IPS DF 6.9 (cell line): Measurements from ENCODE around the gene TMED10.

ENCODE experiments used
- DNase-seq: peaks from one replicate; pipeline ENCODE4 v3.0.0-alpha.2; 2013; ENCODE audit warnings: low read depth, low spot score
- H3K27ac ChIP-seq: one replicate; pipeline ENCODE4 v1.5.1; 2013; ENCODE audit warnings: low read length, control low read depth
- H3K27me3 ChIP-seq: 2 replicates; pipeline ENCODE4 v1.6.1; 2013; ENCODE audit warnings: mild to moderate bottlenecking, low read length; ENCODE audit not compliant: control insufficient read depth, insufficient read depth
- H3K36me3 ChIP-seq: 2 replicates; pipeline ENCODE4 v1.6.1; 2013; ENCODE audit warnings: low read length; ENCODE audit not compliant: control insufficient read depth, insufficient read depth
- H3K4me1 ChIP-seq: 2 replicates; pipeline ENCODE4 v1.6.1; 2013; ENCODE audit warnings: low read length; ENCODE audit not compliant: control insufficient read depth, insufficient read depth
- H3K4me3 ChIP-seq: 2 replicates; pipeline ENCODE4 v1.5.1; 2013; ENCODE audit warnings: mild to moderate bottlenecking, low read length
- H3K9me3 ChIP-seq: 2 replicates; pipeline ENCODE4 v1.6.1; 2013; ENCODE audit warnings: low read length, inconsistent platforms; ENCODE audit not compliant: control insufficient read depth, insufficient read depth
- WGBS: extraction: QIAGEN DNeasy Blood & Tissue Kit; methylation state at CpG from one replicate; pipeline ENCODE4 v1.1.7; 2013; ENCODE audit warnings: mixed read lengths, missing lambda C conversion rate; ENCODE audit not compliant: insufficient read length, insufficient coverage; 5-methylcytosine and 5-hydroxymethylcytosine counted together

The TMED10 gene

GRCh38 chr14:75213172-75213571 lies 36.8 kb upstream of the TMED10 start:
- no CpG with 5 or more reads among the region's 4 CpGs for WGBS
- Histone ChIP-seq H3K4me3 (no peak overlapping the region), H3K27ac (no peak overlapping the region), H3K27me3 (no peaks in the 10 kb centered on the region), H3K9me3 (no peaks in the 10 kb centered on the region), H3K4me1 (peaks cover 3% of the 10 kb centered on the region; the same call in 1 of the 2 replicates), H3K36me3 (no peaks in the 10 kb centered on the region)
- no peak for DNase-seq

- no peak overlapping the region for H3K4me3 ChIP-seq
- no CpG with 5 or more reads among the region's 6 CpGs for WGBS
- peaks cover 3% of the 10 kb centered on the region; the same call in 1 of the 2 replicates for H3K4me1 ChIP-seq
- no peak overlapping the region for H3K27ac ChIP-seq
- no peaks in the 10 kb centered on the region for H3K9me3 ChIP-seq
- no peaks in the 10 kb centered on the region for H3K27me3 ChIP-seq
- H3K36me3 ChIP-seq: no peaks in the 10 kb centered on the region
- DNase-seq: no peak
Measured at GRCh38 chr14:75208843-75209242, 32.4 kb upstream of the TMED10 start.

GRCh38 chr14:75206190-75206589 lies 29.8 kb upstream of the TMED10 start:
- Histone ChIP-seq H3K9me3 (no peaks in the 10 kb centered on the region), H3K4me3 (no peak overlapping the region), H3K27ac (no peak overlapping the region), H3K4me1 (peaks cover 3% of the 10 kb centered on the region; the same call in 1 of the 2 replicates), H3K27me3 (no peaks in the 10 kb centered on the region), H3K36me3 (no peaks in the 10 kb centered on the region)
- no CpG with 5 or more reads among the region's 3 CpGs for WGBS
- DNase-seq: no peak

GRCh38 chr14:75205591-75205990 lies 29.2 kb upstream of the TMED10 start:
- H3K4me3 ChIP-seq: no peak overlapping the region
- no peaks in the 10 kb centered on the region for H3K36me3 ChIP-seq
- H3K4me1 ChIP-seq: no peaks in the 10 kb centered on the region
- H3K27ac ChIP-seq: no peak overlapping the region
- H3K27me3 ChIP-seq: no peaks in the 10 kb centered on the region
- WGBS: no CpG with 5 or more reads among the region's 3 CpGs
- no peaks in the 10 kb centered on the region for H3K9me3 ChIP-seq
- no peak for DNase-seq

- no peak for DNase-seq
- no CpG with 5 or more reads among the region's 3 CpGs for WGBS
- H3K4me3 ChIP-seq: no peak overlapping the region
Measured at GRCh38 chr14:75204116-75204515, 27.7 kb upstream of the TMED10 start.

GRCh38 chr14:75202657-75203056 lies 26.2 kb upstream of the TMED10 start:
- no peak overlapping the region for H3K4me3 ChIP-seq
- no peak for DNase-seq
- no peaks in the 10 kb centered on the region for H3K9me3 ChIP-seq
- no CpG with 5 or more reads among the region's 2 CpGs for WGBS
- no peak overlapping the region for H3K27ac ChIP-seq
- no peaks in the 10 kb centered on the region for H3K27me3 ChIP-seq
- no peaks in the 10 kb centered on the region for H3K36me3 ChIP-seq
- no peaks in the 10 kb centered on the region for H3K4me1 ChIP-seq

More at GRCh38 chr14:75204116-75204515, 27.7 kb upstream of the TMED10 start:
- Histone ChIP-seq H3K27me3 (no peaks in the 10 kb centered on the region), H3K9me3 (no peaks in the 10 kb centered on the region), H3K27ac (no peak overlapping the region), H3K36me3 (no peaks in the 10 kb centered on the region), H3K4me1 (no peaks in the 10 kb centered on the region)

- no peak overlapping the region for H3K4me3 ChIP-seq
- no CpG with 5 or more reads among the region's 6 CpGs for WGBS
- H3K36me3 ChIP-seq: no peaks in the 10 kb centered on the region
- no peaks in the 10 kb centered on the region for H3K27me3 ChIP-seq
- H3K27ac ChIP-seq: no peak overlapping the region
- DNase-seq: no peak
- H3K9me3 ChIP-seq: no peaks in the 10 kb centered on the region
- H3K4me1 ChIP-seq: no peaks in the 10 kb centered on the region
Measured at GRCh38 chr14:75201087-75201486, 24.7 kb upstream of the TMED10 start.

- Histone ChIP-seq H3K9me3 (no peaks in the 10 kb centered on the region), H3K4me1 (no peaks in the 10 kb centered on the region), H3K36me3 (no peaks in the 10 kb centered on the region), H3K27me3 (no peaks in the 10 kb centered on the region), H3K4me3 (no peak overlapping the region), H3K27ac (no peak overlapping the region)
- WGBS: no CpG with 5 or more reads among the region's 4 CpGs
- DNase-seq: no peak
Measured at GRCh38 chr14:75200451-75200850, 24.0 kb upstream of the TMED10 start.

GRCh38 chr14:75198291-75198933 lies 22.0 kb upstream of the TMED10 start:
- H3K27me3 ChIP-seq: no peaks in the 10 kb centered on the region
- no CpG with 5 or more reads among the region's 11 CpGs for WGBS
- H3K4me3 ChIP-seq: no peak overlapping the region
- H3K4me1 ChIP-seq: no peaks in the 10 kb centered on the region
- DNase-seq: no peak
- H3K36me3 ChIP-seq: no peaks in the 10 kb centered on the region
- no peak overlapping the region for H3K27ac ChIP-seq
- no peaks in the 10 kb centered on the region for H3K9me3 ChIP-seq

- Histone ChIP-seq H3K4me1 (no peaks in the 10 kb centered on the region), H3K9me3 (no peaks in the 10 kb centered on the region), H3K36me3 (no peaks in the 10 kb centered on the region), H3K4me3 (no peak overlapping the region), H3K27me3 (no peaks in the 10 kb centered on the region), H3K27ac (no peak overlapping the region)
- no CpG with 5 or more reads among the region's 4 CpGs for WGBS
- DNase-seq: no peak
Measured at GRCh38 chr14:75197338-75197737, 20.9 kb upstream of the TMED10 start.

GRCh38 chr14:75196468-75196867 lies 20.1 kb upstream of the TMED10 start:
- no peak for DNase-seq
- no peaks in the 10 kb centered on the region for H3K36me3 ChIP-seq
- H3K27ac ChIP-seq: no peak overlapping the region
- no peaks in the 10 kb centered on the region for H3K4me1 ChIP-seq
- no peak overlapping the region for H3K4me3 ChIP-seq
- H3K27me3 ChIP-seq: no peaks in the 10 kb centered on the region
- H3K9me3 ChIP-seq: no peaks in the 10 kb centered on the region
- WGBS: no CpG with 5 or more reads among the region's 4 CpGs
